ENCODE results near the gene C17orf78.

DNA sequence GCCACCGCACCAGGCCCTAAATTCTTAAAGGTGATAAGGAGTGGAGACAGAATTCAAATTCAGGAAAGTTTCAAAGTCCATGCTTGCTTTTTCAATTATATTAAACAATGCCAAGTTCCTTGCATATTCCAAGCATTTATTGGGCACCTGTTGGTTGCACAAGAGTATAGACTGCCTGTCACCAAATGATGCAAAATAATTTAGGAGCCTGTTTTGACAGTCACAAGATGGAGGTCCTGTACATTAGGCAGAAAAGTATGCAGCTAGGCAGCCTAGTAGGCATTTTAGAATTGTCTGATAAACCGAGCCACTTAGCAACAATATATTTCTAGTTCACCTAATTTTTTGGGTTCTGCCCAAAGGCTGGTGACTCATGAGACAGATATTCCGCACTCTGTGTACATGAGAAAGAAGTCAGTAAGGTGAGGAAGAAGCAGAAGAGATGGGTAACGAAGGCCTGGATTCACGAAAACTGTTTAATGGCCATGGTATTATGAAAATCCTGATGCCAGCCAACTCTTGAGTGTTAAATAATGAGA is 23.5 kb downstream of the C17orf78 start:
- TF ChIP-seq ZNF788 (CRISPR knock-in tag; IDR thresholded peaks at IDR 0.05; ENCODE audit: borderline replicate concordance) (no peak), POLR2A (IDR thresholded peaks at IDR 0.05; ENCODE audit: insufficient read depth in 1 of 2, low read depth in 2 of 2, low read length in 2 of 2) (no peak), KLF16 (CRISPR knock-in tag; IDR thresholded peaks at IDR 0.05) (no peak), IRF2 (CRISPR knock-in tag; IDR thresholded peaks at IDR 0.05) (no peak), ZNF18 (CRISPR knock-in tag; IDR thresholded peaks at IDR 0.05; ENCODE audit: insufficient replicate concordance) (no peak), NFYC (CRISPR knock-in tag; IDR thresholded peaks at IDR 0.05) (no peak), CBFB (CRISPR knock-in tag; IDR thresholded peaks at IDR 0.05) (no peak), TBL1XR1 (IDR thresholded peaks at IDR 0.05; ENCODE audit: borderline replicate concordance, low read length, partially characterized antibody) (no peak), TCF12 (IDR thresholded peaks at IDR 0.05) (no peak), TCF12 (CRISPR knock-in tag; IDR thresholded peaks at IDR 0.05) (no peak)
- TF ChIP-seq, protein P1, sequence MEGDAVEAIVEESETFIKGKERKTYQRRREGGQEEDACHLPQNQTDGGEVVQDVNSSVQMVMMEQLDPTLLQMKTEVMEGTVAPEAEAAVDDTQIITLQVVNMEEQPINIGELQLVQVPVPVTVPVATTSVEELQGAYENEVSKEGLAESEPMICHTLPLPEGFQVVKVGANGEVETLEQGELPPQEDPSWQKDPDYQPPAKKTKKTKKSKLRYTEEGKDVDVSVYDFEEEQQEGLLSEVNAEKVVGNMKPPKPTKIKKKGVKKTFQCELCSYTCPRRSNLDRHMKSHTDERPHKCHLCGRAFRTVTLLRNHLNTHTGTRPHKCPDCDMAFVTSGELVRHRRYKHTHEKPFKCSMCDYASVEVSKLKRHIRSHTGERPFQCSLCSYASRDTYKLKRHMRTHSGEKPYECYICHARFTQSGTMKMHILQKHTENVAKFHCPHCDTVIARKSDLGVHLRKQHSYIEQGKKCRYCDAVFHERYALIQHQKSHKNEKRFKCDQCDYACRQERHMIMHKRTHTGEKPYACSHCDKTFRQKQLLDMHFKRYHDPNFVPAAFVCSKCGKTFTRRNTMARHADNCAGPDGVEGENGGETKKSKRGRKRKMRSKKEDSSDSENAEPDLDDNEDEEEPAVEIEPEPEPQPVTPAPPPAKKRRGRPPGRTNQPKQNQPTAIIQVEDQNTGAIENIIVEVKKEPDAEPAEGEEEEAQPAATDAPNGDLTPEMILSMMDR (CRISPR knock-in tag; IDR thresholded peaks at IDR 0.05), result no peak
- TF ChIP-seq, protein P2, sequence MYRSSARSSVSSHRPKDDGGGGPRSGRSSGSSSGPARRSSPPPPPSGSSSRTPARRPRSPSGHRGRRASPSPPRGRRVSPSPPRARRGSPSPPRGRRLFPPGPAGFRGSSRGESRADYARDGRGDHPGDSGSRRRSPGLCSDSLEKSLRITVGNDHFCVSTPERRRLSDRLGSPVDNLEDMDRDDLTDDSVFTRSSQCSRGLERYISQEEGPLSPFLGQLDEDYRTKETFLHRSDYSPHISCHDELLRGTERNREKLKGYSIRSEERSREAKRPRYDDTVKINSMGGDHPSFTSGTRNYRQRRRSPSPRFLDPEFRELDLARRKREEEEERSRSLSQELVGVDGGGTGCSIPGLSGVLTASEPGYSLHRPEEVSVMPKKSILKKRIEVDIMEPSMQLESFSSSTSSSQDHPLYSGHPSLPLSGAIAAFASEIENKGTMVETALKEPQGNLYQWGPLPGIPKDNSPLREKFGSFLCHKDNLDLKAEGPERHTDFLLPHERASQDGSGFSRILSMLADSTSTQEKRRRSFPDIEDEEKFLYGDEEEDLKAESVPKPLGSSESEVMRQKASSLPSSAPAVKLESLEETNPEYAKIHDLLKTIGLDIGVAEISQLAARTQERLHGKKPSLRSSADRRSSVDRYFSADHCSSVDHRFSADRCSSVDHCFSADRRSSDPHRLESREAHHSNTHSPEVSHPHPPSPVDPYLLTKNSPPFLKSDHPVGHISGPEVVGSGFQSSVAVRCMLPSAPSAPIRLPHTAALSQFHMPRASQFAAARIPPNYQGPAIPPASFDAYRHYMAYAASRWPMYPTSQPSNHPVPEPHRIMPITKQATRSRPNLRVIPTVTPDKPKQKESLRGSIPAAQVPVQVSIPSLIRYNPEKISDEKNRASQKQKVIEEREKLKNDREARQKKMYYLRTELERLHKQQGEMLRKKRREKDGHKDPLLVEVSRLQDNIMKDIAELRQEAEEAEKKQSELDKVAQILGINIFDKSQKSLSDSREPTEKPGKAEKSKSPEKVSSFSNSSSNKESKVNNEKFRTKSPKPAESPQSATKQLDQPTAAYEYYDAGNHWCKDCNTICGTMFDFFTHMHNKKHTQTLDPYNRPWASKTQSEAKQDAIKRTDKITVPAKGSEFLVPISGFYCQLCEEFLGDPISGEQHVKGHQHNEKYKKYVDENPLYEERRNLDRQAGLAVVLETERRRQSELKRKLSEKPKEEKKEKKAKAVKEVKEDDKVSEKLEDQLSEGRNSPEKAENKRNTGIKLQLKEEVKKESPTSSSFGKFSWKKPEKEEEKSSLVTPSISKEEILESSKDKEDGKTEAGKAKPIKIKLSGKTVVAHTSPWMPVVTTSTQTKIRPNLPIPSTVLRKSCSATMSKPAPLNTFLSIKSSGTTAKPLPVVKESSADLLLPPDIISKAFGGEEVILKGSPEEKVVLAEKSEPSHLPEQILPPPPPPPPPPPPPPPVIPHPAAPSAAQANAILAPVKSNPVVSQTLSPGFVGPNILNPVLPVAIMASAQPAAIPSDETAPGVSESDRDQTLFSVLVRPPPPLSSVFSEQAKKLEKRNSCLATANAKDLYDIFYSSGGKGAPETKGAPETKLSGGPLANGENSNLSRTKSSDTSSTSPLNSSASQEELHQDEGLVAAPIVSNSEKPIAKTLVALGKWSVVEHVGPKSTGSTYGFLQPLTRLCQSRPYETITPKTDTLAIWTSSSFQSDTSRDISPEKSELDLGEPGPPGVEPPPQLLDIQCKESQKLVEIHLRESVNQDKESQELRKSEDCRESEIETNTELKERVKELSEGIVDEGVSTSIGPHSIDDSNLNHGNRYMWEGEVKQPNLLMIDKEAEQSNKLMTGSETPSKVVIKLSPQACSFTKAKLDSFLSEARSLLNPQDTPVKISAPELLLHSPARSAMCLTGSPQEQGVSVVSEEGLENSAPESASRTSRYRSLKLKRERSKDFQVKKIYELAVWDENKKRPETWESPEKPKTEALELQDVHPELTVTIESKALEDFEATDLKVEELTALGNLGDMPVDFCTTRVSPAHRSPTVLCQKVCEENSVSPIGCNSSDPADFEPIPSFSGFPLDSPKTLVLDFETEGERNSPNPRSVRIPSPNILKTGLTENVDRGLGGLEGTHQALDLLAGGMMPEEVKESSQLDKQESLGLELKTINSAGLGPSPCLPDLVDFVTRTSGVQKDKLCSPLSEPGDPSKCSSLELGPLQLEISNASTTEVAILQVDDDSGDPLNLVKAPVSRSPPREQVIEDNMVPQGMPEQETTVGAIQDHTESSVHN (CRISPR knock-in tag; IDR thresholded peaks at IDR 0.05), result no peak
- TF ChIP-seq, protein P3, sequence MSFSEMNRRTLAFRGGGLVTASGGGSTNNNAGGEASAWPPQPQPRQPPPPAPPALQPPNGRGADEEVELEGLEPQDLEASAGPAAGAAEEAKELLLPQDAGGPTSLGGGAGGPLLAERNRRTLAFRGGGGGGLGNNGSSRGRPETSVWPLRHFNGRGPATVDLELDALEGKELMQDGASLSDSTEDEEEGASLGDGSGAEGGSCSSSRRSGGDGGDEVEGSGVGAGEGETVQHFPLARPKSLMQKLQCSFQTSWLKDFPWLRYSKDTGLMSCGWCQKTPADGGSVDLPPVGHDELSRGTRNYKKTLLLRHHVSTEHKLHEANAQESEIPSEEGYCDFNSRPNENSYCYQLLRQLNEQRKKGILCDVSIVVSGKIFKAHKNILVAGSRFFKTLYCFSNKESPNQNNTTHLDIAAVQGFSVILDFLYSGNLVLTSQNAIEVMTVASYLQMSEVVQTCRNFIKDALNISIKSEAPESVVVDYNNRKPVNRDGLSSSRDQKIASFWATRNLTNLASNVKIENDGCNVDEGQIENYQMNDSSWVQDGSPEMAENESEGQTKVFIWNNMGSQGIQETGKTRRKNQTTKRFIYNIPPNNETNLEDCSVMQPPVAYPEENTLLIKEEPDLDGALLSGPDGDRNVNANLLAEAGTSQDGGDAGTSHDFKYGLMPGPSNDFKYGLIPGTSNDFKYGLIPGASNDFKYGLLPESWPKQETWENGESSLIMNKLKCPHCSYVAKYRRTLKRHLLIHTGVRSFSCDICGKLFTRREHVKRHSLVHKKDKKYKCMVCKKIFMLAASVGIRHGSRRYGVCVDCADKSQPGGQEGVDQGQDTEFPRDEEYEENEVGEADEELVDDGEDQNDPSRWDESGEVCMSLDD (CRISPR knock-in tag; IDR thresholded peaks at IDR 0.05; ENCODE audit: borderline replicate concordance), result no peak
